GM18858 (cell line): ENCODE measurements around the gene RAPGEF3.

Source experiments
- ATAC-seq: cut with Tn5 transposase; IDR thresholded peaks from one replicate; pipeline ENCODE4 v1.9.1; 2021; ENCODE audit not compliant: unreplicated experiment

The RAPGEF3 gene

DNA sequence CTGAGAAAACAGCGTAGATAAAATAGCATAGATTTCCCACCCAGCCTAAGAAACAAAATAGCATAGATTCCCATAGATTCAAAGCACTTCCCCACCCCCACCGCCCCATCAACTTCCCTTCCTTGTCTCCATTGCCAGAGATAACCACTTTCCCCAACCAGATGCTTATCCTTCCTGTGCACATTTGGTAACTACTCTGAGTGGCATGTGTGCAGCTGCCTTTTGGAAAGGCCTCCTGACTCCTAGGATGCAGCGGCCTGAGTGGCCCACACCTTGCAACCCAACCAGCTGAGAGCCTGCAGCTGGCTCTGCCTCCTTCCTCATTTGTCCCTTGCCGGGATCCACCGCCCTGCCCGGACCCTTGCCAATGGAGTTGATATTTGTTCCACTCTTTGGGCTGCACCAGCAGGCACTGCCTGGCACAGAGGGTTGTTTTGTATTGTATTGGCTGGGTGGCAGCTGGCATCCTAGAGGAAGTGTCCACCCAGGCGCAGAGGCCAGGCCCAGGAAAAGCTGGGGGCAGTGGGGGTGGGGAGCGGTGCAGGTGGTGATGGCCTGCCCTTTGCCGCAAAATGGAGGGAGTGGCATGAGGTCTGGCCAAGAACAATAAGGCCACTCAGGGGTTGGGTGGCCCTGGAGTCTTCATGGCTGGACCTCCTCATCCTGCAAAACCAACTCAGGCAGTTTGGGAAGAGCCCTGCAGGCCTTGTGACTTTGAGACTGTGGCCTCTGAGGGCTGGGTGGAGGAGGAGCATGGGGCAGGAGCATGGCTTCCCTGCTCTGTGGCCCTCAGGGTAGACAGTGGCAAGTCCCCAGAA lies 19.3 kb upstream of the RAPGEF3 start:
- ATAC-seq, result no peak

- no peak for ATAC-seq
Observed at GRCh38 chr12:47777151-47777550, 18.5 kb upstream of the RAPGEF3 start.

DNA sequence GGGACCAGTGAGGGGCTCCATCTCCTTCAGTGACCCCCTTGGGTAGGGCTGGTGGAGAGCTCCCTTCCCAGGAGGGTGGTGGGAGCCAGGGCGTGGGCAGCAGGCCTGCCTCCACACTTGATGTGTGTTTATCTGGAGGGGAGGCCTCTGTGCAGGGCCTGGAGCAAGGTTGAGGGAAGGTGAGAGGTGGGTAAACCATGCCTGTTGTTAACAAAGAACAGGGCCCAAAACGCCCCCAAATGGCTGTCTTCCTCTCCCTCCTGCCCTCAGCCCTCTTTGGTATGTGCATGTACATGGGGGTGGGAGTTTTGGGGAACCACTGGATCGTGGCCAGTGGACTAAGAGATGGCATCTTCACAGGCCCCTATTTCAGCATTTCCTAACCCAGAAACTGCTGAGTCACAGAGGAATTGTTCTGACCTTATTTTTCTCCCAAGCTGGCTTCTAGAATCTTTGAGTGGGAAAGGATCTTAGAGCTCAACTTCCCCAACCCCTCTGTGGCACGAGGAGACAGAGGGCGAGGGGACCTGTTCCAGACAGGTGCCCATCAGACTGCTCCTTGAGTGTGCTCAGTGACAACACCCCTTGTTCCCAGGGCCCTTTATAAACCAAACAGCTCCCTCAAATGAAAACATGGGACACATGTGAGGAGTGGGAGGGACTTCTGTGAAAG lies 17.9 kb upstream of the RAPGEF3 start:
- ATAC-seq, result no peak

- ATAC-seq, result no peak
Observed at GRCh38 chr12:47775100-47775911, 16.6 kb upstream of the RAPGEF3 start.

DNA sequence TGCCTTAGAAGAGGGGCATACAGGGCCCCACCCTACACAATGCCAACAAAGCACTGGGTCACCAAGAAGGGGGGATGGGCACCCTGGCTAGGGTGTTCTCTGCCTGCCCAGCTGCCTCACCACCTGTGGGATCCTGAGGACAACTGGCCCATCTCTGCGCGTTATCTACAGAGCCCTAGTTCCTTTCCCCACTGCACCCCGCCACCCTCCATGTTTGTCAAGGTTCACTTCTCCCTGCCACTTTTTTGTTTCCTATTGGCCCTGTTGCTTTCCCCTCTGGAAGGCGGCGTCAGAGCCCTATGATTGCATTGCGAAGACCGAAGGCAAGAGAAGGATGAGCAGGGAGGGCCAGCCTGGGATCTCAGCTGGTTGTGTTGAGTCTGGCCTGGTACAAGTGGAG lies 16.0 kb upstream of the RAPGEF3 start:
- no peak for ATAC-seq

GRCh38 chr12:47773858-47774580 lies 15.3 kb upstream of the RAPGEF3 start:
- no peak for ATAC-seq

DNA sequence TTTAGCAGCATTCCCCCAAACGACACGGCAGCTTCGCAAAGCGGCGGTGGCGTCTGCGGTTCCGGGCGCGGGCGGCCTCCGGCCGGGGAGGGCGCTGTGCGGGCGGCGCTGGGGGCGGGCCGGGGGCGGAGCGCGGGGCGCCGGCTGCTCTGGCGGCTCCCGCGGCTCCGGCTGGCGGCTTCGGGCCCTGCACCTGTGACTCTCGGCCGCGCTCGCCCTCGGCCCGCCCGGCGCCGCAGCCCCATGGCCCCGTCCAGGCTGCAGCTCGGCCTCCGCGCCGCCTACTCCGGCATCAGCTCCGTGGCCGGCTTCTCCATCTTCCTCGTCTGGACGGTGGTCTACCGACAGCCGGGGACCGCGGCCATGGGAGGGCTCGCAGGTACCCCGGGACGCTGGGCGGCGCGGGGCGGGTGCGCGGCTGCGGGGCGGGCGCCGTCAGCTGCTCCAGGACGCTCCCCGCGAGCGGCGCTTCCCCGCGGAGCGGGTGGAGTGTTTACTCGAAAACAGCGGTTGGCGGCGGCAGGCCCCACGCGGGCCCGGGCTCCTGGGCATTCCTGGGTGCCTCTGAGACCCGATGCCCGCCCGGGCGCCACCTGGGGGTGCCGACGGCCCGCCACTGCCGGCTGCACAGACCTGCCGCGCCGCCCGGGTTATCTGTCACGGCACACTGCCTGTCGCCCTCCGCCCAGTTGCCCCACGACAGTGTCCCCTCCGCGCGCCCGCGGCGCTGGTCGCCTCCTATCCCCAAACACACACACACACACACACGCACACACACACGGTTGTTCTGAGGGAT lies 14.6 kb upstream of the RAPGEF3 start, which contains the start of gene SLC48A1:
TSS of gene SLC48A1 (plus strand) at position 177 of the 796 bp plus-strand sequence. CDS start at position 244, 67 bp downstream.
- ATAC-seq, result peak; percentile 63

- no peak for ATAC-seq
Observed at GRCh38 chr12:47772738-47773061, 14.0 kb upstream of the RAPGEF3 start.

DNA sequence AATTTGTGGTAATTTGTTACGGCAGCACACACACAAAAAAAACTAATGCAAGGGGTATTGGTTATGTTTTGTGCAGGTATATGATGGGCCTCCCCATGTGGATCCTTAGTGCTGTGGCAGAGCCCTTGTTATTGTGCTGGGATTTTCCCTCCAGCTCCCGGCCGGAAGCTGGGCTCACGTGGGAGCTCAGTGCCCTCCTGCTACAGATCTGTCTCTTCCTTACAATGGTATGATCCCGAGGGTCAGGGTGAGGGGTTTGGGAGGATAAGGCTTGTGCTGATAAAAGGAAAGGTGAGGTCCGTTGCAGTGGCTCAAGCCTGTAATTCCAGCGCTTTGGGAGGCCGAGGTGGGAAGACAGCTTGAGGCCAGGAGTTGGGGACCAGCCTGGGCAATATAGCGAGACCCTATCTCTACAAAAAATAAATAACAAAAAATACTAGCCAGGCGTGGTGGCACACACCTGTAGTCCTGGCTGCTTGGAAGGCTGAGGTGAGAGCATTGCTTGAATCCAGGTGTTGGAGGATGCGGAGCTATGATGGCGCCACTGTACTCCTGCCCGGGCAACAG lies 13.5 kb upstream of the RAPGEF3 start:
- ATAC-seq, result no peak

- ATAC-seq, result no peak
Observed at GRCh38 chr12:47771304-47771703, 12.6 kb upstream of the RAPGEF3 start.

- no peak for ATAC-seq
Observed at GRCh38 chr12:47770086-47770726, 11.5 kb upstream of the RAPGEF3 start.

DNA sequence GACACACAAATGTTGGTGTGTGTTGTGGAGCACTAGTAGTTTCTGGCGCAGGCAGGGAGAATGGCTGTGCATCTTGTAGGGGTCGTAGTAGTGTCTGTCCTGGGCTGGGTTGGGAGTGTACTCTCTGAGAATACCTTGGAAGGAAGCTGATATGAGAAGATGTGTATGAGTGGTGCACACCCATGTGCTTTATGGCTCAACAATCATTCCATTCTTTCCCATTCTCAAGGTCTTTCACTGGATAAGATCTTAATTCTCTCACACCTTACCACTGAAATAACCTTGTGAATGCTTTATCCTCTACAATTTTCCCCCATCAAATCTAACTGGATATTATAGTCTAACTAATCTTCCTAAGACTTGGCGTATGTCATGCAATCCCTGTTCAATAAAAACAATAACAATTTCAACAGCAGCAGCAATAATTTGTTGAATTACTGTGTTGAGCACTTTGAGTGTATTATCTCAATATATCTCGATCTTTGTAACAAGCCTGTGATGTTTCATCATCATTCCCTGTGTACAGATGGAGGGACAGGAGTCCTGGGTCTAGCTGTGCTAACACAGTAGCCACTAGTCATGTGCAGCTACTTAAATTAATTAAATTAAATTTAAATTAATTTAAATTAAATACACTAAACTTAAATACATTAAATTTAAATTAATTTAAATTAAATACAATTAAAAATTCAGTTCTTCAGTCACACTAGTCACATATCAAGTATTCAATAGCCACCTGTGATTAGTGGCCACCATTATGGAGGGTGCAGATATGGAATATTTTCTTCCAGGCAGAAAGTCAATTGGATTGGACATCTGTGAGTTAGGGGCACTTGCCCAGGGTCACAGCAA lies 10.8 kb upstream of the RAPGEF3 start:
- ATAC-seq, result no peak

- ATAC-seq, result no peak
Observed at GRCh38 chr12:47768323-47768811, 9.7 kb upstream of the RAPGEF3 start.

DNA sequence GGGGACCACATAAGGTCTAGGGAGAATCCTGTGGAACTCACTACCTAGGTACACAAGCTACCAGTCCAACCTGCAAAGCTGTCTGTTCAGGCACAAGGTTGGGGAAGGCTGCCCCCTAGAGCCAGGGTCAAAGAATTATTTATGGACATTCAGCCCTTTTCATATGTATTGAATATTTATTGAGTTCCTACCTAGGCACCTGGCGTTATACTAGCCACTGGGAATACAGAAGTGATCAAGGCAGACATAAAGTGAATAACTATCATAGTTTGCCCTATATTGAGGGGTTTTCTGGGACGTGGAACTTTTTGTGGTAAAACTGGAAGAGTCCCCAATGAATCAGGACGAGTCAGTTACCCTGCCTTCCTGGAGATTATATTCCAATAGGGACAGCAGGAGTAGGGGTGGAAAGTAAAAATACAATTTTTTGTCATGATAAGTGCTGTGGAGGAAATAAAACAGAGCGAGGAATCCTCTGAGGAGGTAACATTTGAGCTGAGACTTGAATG lies 8.6 kb upstream of the RAPGEF3 start:
- ATAC-seq, result no peak

- ATAC-seq, result no peak
Observed at GRCh38 chr12:47766502-47767215, 8.0 kb upstream of the RAPGEF3 start.

DNA sequence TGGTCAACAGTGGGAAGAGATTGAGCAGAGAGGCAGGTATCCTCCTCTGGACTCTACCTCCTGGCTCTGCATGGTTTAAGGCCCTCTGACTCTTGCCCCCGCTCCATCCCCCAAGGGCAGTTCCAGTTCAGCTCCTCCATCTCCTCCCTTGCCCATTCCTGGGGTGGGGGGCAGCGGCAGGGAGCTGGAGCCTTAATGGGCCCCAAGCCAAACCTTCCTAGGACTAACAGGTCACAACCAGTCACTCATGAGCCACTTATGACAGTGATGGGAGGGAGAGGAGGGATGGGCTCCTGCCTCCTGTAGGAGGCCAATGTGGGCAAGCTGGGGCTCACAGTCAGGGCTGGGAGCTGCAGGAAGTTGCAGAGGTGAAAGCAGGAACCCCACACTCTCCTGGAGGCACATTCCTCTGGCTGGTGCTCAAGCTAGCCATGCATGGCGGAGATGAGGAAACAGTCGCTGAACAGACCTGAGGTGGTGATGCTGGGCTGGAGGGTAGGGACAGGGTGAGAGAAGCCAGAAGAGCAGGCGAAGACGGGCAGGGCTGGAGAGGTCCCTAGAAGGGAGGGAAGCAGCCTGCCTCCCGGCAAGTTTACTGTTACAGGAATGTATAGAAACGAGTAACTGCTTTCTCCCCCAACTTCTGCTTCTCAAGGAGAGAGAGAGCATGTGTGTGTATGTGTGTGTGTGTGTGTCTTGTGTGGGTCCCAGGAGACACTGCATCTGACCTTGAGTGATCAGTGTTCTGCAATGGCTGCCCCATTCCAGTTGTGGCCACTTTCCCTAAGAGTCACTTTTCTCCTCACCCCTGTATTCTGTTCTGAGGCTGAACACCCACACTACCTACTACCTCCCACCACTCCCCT lies 5.0 kb upstream of the RAPGEF3 start:
- ATAC-seq, result no peak
